OCI-M2 (cell line): Measurements from ENCODE around the gene CCDC154.

Experiments used
- DNase-seq: peaks from one replicate; lab custom pipeline; 2025; ENCODE audit not compliant: unreplicated experiment; lab: John Stamatoyannopoulos, UW

The CCDC154 gene

DNA sequence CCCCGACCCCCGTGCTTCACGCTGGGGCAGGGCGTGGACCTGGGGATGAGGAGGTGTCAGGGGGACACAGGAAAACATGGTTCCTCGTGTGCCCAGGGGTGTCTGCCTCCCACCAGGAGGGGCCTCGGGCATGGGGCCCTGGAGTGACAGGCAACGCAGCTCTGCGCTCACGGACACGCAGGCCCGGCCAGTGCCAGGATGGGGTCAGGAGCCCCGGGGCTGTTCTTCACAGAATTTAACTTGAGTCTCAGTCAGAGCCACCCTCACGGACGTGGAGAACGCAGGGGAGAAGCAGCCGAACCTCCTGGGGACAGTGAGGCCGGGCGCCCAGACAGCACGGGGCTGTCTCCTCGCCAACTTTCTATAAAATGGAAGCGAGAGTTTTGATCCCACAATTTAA lies 46.6 kb downstream of the CCDC154 start:
- DNase-seq = no peak

DNA sequence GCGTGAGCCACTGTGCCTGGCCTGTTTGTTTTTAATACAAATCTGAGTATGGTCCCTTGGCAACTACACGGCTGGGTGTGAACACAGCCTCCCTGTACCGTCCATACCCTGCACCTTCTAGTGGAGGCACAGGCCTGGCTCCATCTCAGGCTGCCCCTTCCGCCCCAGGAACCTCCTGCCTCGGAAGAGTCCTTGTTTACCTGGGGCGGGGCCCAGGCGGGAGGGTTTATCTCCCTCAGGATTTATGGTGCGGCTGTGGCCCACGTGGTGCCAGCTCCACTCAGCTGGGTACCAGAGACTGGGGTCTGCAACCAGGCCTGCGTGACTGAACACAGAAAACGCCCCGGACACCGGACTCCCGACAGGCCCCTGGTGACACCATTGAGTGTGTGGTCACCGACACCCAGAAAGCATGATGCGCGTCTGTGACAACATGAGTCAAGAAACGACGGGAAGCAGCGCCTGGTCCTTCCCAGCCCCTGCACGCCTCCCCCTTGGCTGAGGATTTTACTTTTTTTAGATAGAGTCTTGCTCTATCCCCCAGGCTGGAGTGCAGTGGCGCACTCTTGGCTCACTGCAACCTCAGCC lies 48.8 kb downstream of the CCDC154 start:
- DNase-seq = no peak

GRCh38 chr16:1394367-1394951 lies 49.9 kb downstream of the CCDC154 start:
- no peak for DNase-seq

GRCh38 chr16:1393613-1394176 lies 50.7 kb downstream of the CCDC154 start:
- DNase-seq = no peak

DNA sequence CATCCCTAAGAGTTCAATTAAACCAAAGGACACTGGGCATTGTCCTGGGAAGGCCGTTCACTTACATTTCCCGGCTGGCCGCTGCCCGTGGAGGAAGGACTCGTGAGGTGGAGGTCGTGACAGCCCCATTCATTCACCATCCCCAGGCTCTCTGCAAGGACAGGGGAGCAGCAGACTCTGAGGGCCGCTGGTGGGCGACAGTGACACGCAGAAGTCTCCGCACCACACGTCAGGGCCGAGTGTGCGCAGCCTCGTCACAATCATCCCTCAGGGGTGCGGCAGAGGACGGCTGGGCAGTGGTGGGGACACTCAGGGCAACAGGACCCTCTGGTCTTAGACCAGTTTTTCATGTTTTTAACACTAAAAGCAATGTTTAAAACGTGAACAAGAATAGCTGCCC lies 51.5 kb downstream of the CCDC154 start:
- DNase-seq = no peak

DNA sequence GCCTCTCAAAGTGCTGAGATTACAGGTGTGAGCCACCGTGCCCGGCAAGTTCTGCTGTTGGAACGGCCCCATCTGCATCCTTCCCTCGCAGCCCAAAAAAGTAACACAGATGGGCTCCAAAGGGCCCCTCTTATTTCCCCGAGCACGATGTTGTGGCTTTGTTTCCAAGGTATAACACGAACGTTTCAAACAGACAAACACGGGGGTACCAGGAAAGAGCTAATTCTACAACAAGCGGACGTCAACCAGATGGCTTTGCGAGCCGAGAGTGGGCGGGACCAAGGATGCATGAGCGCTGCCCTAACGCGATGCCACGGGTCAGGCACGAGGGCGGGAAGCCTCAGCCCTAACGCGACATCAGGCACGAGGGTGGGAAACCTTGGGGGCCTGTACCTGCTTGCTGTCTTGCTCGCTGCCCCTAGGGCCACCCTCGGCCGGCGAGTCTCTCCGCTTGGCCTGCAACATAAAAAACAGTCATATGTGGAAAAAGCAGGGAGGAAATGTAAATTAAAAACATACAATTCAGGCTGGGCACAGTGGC lies 54.0 kb downstream of the CCDC154 start:
- DNase-seq = no peak

DNA sequence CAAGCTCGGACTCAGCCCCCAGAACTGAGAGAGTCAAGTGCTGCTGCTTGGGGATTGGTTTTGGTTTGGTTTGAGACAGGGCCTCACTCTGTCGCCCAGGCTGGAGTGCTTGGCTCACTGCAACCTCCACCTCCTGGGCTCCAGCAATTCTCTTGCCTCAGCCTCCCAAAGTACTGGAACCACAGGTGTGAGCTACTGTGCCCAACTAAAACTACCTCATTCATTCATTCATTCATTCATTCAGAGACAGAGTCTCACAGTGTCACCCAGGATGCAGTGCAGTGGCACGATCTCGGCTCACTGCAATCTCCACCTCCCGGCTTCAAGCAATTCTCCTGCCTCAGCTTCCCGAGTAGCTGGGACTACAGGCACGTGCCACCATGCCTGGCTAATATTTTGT lies 54.6 kb downstream of the CCDC154 start:
- no peak for DNase-seq

GRCh38 chr16:1387331-1387730 lies 57.0 kb downstream of the CCDC154 start:
- no peak for DNase-seq

DNA sequence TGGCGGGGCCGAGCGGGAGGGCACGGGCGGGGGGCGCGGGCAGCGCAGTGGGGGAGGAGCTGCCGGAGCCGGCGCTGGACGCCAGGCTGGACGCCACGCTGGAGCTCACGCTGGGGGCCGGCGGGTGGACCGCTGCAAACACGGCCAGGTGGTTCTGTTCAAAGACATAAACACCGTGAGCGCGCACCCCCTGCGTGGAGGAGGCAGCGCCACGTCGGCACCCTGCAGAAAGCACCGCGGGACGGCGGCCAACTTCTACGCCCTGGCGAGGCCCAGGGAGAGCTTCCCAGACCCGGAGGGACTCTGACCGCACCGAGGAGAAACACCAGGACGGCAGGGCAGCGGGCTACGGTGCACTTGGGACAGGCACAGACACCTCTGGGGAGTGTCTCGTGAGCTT lies 59.1 kb downstream of the CCDC154 start:
- DNase-seq = no peak
